ENCODE results near the gene SPECC1.
"Not testable (repeated sequence)": the region's sequence is repeated elsewhere in the genome, so short reads cannot be mapped to it uniquely, and the experiment has no call there.

SPECC1 gene

DNA sequence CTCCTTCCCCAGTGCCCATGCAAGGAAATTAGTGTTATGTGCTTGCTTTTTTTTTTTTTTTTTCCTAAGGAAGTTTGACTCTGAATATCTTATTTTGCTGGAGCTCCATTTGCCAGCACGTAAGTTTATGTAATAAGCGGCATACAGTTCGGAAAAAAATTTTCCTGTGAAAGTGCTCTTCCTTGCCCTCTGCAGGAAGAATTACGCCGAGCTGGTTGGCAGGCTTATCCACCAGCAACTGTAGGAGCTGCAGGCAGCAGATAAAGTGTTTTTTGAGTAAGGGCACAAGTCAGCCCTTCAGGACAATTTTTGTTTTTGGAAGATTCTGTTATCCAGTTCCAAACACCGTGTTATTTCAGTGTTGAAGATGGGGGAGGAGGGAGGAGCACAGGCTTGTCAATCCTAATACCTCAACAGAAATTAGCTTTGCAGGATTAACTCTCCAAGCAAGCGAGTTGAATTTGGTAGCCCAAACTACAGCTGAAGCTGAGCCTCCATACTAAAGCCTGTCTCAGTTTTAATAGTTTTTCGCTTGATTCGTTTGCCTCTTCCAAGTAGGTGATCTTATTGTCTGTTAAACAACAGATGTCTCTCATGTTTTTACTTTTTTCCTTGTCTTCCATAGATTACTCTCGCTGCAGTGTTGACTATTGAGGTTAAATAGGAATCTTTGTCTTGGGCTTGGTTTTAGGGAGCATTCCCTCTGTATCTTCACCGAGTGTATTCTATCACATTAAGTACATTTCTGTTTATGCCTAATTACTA is 1.1 kb downstream of the SPECC1 start:
- intact Hi-C loops (cut with DNase I), result loop anchor here (5.0 kb wide), 1 partner anchor 87 kb away; no protein-coding TSS in a partner anchor
- DNase-seq, result peak; percentile 43 to 94 (median 62)

DNA sequence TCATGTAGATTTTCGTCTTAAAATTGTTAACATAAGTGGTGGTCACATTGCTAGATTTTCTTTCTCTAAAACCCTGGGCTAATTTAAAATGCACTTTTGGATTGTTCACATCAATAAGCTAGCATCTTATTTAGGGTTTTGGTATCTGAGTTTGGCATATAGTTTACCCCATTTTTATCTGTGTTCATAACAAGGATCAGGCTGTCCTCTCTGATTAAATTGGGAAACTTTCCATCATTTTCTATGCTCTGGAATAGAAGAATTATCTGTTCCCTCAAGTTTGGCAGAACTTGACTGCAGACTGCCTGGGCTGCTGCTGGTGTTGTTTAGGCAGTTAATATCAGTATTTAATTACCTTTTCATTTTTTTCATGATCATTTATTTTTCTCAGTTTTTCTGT is 1.8 kb downstream of the SPECC1 start:
- intact Hi-C loops (cut with DNase I), result loop anchor here (5.0 kb wide), 1 partner anchor 86 kb away; no protein-coding TSS in a partner anchor
- DNase-seq, result no peak

- intact Hi-C loops (cut with DNase I), result loop anchor here (5.0 kb wide), 1 partner anchor 85 kb away; no protein-coding TSS in a partner anchor
- no peak for DNase-seq
These were observed 2.9 kb downstream of the SPECC1 start for GRCh38 chr17:20012017-20012536.

- intact Hi-C loops (cut with DNase I), result not testable (repeated sequence)
- peak in 1 of 10 donors; percentile 68 for DNase-seq
These were observed 7.4 kb downstream of the SPECC1 start for GRCh38 chr17:20016475-20016992.

DNA sequence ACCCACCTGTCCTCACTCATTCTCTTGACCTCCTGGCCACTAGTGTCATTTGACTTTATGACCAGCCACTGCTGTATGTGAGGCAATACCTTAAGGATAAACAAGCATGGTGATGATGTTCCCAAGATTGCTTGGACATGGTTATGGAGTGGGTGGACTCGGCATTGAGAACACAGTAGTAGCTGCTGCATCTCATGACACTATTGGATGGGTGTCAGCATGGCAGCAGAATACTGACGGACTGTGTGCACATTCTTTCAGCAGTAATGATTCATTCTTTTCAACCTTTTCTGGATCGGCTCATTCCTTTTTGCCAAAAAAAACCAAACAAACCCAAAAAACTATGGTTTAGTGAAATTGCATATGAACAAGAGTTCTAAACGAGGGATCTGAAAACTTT is 13.5 kb downstream of the SPECC1 start:
- DNase-seq, result peak in 3 of 10 donors; percentile 21 to 35 (median 27)
- intact Hi-C loops (cut with DNase I), result no loop called here

DNA sequence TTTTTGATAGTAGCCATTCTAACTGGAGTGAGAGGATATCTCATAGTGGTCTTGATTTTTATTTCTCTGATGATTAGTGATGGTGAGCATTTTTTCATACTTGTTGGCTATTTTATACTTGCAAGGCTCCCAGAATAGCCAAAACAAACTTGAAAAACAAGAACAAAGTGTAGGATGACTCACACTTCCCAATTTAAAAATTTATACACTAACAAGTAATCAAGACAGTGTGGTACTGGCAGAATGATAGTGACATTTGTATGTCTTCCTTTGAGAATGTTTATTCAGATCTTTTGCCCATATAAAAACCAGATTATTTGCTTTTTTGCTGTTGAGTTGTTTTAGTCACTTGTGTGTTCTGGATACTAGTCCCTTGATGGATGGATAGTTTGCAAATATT is 17.8 kb downstream of the SPECC1 start:
- DNase-seq, result no peak
- intact Hi-C loops (cut with DNase I), result no loop called here

- intact Hi-C loops (cut with DNase I), result no loop called here
- no peak for DNase-seq
These were observed 19.3 kb downstream of the SPECC1 start for GRCh38 chr17:20028443-20028842.

DNA sequence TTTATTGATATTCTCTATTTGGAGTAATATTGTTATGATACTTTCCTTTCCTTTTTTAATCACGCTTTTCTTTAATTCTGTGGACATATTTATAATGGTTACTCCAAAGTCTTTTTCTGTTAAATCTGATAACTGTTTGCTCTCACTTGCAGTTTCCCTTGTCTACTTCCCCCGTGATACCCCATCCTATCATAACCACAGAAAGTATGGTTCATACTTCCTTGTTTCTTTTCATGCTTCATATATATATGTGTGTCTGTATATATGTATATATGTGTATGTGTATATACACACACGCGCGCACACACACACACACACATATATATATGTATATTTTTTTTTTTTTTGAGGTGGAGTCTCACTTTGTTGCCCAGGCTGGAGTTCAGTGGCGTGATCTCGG is 23.5 kb downstream of the SPECC1 start:
- DNase-seq, result no peak
- intact Hi-C loops (cut with DNase I), result no loop called here

GRCh38 chr17:20033415-20033814 is 24.3 kb downstream of the SPECC1 start:
- intact Hi-C loops (cut with DNase I), result no loop called here
- no peak for DNase-seq

DNA sequence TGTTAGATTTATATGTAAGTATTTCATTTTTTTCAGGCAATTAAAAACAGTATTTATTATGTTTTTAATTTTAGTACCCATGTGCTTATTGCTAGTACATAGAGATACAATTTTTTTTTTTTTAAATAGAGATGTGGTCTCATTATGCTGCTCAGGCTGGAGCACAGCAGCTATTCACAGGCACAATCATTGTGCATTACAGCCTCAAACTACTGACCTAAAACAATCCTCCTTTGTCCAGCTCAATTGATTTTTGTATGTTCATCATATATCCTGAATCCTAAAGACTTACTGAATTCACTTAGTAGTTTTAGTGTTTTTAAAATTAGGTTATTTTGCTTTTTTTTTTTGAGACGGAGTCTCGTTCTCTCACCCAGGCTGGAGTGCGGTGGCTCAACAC is 26.3 kb downstream of the SPECC1 start:
- intact Hi-C loops (cut with DNase I), result no loop called here
- DNase-seq, result no peak

GRCh38 chr17:20037286-20037685 is 28.1 kb downstream of the SPECC1 start:
- intact Hi-C loops (cut with DNase I); DNase-seq: not testable (repeated sequence)

DNA sequence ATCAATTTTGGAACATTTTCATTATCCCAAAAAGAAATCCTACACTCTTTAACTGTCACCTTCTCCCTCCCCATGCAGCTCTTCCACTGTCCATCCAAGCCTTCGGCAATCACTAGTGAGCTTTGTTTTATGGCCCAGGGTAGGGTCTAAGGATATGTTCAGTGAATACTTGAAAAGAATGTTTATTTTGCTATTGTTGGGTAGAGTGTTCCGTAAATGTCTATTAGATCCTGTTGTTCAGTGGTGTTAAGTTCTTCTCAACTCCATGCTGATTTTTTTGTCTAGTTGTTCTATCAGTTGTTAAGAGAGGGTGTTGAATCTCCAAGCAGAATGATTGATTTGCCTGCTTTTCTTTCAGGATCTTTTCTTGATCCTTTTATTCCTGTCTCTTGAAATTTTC is 29.9 kb downstream of the SPECC1 start:
- intact Hi-C loops (cut with DNase I), result no loop called here
- DNase-seq, result no peak

DNA sequence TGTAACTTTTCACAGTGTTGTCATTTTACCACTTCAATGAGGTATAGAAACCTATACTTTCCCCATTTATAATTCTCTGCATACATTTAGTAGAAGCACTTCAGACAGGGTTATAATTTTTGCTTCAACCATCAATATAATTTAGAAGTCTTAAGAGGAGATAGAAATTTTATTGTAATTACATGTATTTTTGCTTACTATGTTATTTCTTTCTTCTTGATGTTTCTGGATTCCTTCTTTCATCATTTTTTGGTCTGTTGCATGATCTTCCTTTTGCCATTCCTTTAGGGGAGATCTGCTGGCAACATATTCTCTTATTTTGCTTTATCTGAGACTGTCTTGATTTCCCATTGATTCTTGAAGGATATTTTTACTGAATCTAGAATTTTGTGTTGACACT is 31.1 kb downstream of the SPECC1 start:
- DNase-seq, result no peak
- intact Hi-C loops (cut with DNase I), result no loop called here

- no peak for DNase-seq
- intact Hi-C loops (cut with DNase I), result no loop called here
These were observed 33.9 kb downstream of the SPECC1 start for GRCh38 chr17:20043021-20043420.

DNA sequence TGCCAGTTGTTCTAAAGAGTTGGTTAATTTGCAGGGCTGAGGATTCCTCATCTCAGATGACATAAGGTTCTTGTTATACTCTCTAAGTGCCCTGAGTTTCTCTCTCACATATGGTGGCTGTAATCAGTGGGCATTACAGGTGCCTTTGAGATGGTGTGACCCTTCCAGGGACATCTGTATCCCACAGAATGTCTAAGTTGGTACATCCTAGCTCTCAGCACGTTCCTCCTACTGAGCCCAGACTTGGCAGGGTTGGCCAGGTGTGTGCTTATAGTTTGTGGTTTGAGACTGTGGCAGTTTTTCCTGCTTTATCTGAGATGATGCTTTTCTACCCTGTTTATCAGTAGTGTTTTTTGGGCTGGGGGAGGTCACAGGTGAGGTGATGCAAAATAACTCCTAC is 36.3 kb downstream of the SPECC1 start:
- no peak for DNase-seq
- intact Hi-C loops (cut with DNase I), result no loop called here

- DNase-seq, result no peak
These were observed 37.5 kb downstream of the SPECC1 start for GRCh38 chr17:20046629-20047028.

GRCh38 chr17:20051624-20052023 is 42.5 kb downstream of the SPECC1 start:
- DNase-seq, result no peak
- intact Hi-C loops (cut with DNase I), result no loop called here

More at GRCh38 chr17:20046629-20047028, 37.5 kb downstream of the SPECC1 start:
- intact Hi-C loops (cut with DNase I), result no loop called here

- DNase-seq, result no peak
- intact Hi-C loops (cut with DNase I), result no loop called here
These were observed 44.3 kb downstream of the SPECC1 start for GRCh38 chr17:20053361-20053964.

DNA sequence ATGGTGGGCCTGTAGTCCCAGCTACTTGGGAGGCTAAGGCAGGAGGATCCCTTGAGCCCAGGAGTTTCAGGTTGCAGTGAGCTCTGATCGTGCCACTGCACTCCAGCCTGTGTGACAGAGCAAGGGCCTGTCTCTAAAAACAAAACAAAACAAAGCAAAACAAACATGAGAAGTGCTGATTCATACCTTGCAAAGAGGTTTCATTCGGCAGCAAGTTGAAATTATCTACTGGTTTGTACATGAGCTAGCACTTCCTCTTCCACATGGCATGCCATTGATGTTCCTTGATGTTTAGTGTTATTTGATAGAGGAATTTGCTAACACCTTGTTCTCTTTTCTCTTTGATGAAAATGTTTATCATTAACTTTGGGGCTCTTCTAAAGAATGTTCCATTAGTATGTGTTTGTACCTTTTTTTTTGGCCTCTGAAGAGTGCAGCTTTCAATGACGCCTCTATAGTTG is 50.6 kb downstream of the SPECC1 start:
- intact Hi-C loops (cut with DNase I), result no loop called here
- DNase-seq, result no peak

DNA sequence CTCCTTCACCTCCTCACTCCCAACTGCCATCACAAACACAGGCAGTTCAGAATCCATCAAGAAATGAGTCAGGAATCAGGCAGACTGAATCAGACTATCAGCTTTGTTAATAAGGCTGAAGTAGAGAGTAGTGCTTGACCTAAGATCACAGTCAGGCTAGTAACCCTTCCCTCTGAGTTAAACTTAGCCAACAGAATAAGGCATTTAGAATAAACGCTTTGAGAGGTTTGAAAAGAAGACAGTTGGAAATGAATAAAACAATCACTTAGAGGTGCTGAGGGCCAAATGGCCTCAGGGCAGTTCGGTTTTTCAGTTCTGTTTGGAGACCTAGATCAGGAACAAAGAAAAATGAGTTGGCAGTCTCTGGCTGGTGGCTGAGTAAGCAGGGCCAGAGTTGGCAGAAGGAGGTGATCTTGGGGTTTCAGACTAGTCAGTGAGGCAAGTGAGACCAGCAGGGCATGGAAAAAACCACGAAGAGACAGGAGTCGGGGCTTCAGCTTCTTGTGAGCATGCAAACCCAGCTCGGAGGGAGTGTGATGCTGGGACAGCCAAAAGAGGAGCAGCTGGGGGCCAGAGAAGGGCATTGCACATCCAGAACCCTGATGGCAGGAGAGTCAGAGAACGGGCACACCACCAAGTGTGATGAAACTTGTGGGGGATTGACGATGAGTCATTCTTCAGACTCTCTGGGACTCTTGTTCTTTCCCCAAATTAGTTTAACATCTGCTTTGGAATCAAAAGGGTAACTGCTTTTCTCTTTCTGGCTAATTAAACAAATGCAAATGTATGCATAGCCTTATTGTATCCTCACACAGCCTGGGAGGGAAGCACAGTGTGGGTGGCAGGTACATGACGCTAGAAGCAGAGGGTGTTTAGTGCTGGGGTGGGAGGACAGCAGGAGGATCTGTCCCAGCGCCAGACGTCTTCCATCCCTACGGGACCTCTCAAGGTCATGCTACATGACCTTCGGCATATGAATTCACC is 54.8 kb downstream of the SPECC1 start:
- intact Hi-C loops (cut with DNase I), result no loop called here
- DNase-seq, result peak; percentile 39 to 94 (median 62)
